Stimulated activated memory B cell treated with anti-CD40 and anti-IgM and Interleukin-4, amounts not matched to agents 10 μg/mL and 1 μg/mL and 100 μg/mL, for 72 hours (primary cell): Measurements from ENCODE around the gene RPRD1A.

Source experiments
- ATAC-seq: fragments of 150-1000 bp; cut with Tn5 transposase; 2 replicates; pipeline ENCODE4 v1.10.0; 2021
- H3K27ac Mint-ChIP-seq: one replicate; pipeline ENCODE4 v1.8.0; 2022; ENCODE audit warnings: mild to moderate bottlenecking, mixed read lengths
- H3K27me3 Mint-ChIP-seq: one replicate; pipeline ENCODE4 v1.8.0; 2022; ENCODE audit warnings: mixed read lengths
- H3K36me3 Mint-ChIP-seq: one replicate; pipeline ENCODE4 v1.8.0; 2022; ENCODE audit warnings: mixed read lengths
- H3K4me1 Mint-ChIP-seq: one replicate; pipeline ENCODE4 v1.8.0; 2022; ENCODE audit warnings: mixed read lengths
- H3K4me3 Mint-ChIP-seq: one replicate; pipeline ENCODE4 v1.8.0; 2022; ENCODE audit warnings: mild to moderate bottlenecking, moderate library complexity, mixed read lengths
- H3K9me3 Mint-ChIP-seq: one replicate; pipeline ENCODE4 v1.8.0; 2022; ENCODE audit warnings: mixed read lengths

Gene RPRD1A

DNA sequence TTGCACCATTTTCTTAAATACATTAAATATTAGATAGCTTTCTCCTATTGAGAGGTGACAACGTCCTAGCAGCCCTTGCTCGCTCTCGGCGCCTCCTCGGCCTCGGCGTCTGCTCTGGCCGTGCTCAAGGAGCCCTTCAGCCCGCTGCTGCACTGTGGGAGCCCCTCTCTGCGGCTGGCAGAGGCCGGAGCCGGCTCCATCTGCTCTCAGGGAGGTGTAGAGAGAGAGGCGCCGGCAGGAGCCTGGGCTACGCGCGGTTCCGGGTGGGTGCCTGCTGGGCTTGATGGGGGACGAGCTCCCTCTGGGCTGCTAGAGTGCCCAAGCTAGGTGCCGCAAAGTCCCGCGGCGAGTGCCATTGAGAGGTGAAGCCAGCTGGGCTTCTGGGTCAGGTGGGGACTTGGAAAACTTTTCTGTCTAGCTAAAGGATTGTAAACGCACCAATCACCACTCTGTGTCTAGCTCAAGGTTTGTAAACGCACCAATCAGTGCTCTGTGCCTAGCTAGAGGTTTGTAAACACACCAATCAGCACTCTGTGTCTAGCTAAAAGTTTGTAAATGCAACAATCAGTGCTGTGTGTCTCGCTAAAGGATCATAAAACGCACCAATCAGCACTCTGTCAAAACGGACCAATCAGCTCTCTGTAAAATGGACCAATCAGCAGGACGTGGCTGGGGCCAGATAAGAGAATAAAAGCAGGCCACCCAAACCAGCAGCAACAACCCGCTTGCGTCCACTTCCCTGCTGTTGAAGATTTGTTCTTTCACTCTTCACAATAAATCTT is 3.1 kb downstream of the RPRD1A start:
- peaks cover 2% of the 10 kb centered on the region for H3K9me3 Mint-ChIP-seq
- peaks cover 6% of the 10 kb centered on the region for H3K36me3 Mint-ChIP-seq
- no peak for ATAC-seq
- H3K27me3 Mint-ChIP-seq: no peaks in the 10 kb centered on the region
- H3K4me1 Mint-ChIP-seq: peaks cover 63% of the 10 kb centered on the region
- H3K4me3 Mint-ChIP-seq: no peak overlapping the region
- H3K27ac Mint-ChIP-seq: no peak overlapping the region

DNA sequence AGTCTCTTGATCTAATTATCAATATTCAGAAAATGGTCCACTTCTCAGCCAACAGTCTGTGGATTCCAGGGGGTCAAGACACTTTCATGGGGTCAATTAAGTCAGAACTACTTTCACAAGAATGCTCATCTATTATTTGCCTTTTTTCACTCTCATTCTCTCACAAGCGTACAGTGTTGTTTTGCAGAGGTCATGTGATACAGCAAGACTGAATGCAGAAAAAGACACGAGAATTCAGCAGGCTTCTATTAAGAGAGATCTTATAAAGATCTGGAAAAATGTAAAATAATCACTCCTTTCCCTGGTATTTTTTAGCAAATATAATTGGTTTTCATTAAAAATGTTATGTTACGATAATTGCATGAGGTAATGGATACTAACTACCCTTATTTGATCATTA is 8.7 kb downstream of the RPRD1A start:
- Mint-ChIP-seq H3K27me3 (no peaks in the 10 kb centered on the region), H3K4me3 (no peak overlapping the region), H3K36me3 (peaks cover 12% of the 10 kb centered on the region), H3K4me1 (peaks cover 51% of the 10 kb centered on the region), H3K27ac (no peak overlapping the region), H3K9me3 (no peaks in the 10 kb centered on the region)
- ATAC-seq: no peak

DNA sequence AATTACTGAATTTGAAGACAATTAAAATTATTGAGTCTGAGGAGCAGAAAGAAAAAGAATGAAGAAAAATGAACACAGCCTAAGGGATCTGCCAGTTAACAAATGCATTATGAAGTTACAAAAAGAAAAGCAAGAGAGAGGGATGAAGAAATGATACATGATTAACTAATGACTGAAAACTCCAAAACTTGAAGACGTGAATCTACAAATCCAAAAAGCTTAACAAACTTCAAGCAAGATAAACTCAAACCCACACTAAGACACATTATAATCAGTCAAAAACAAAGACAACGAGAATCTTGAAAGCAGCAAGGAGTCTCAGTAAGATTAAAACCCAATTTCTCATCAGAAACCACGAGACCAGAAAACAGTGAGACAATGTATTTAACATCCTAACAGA is 15.6 kb downstream of the RPRD1A start:
- H3K4me3 Mint-ChIP-seq: no peak overlapping the region
- peaks cover 46% of the 10 kb centered on the region for H3K36me3 Mint-ChIP-seq
- H3K27me3 Mint-ChIP-seq: no peaks in the 10 kb centered on the region
- H3K4me1 Mint-ChIP-seq: peaks cover 55% of the 10 kb centered on the region
- ATAC-seq: no peak
- H3K9me3 Mint-ChIP-seq: no peaks in the 10 kb centered on the region
- H3K27ac Mint-ChIP-seq: no peak overlapping the region

DNA sequence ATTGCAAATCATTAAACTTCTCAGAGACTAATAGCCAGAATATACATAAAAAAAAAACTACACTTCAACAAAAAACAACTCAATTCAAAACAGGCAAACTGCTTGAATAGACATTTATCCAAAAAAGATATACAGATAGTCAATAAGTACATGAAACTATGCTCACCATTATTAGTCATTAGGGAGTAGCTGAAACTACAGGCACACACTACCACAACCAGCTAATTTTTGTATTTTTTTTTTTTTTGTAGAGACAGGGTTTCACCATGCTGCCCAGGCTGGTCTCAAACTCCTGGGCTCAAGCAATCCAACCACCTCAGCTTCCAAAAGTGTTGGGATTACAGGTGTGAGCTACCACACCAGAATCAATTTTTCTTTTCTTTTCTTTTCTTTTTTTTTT is 16.9 kb downstream of the RPRD1A start:
- H3K27me3 Mint-ChIP-seq: no peaks in the 10 kb centered on the region

DNA sequence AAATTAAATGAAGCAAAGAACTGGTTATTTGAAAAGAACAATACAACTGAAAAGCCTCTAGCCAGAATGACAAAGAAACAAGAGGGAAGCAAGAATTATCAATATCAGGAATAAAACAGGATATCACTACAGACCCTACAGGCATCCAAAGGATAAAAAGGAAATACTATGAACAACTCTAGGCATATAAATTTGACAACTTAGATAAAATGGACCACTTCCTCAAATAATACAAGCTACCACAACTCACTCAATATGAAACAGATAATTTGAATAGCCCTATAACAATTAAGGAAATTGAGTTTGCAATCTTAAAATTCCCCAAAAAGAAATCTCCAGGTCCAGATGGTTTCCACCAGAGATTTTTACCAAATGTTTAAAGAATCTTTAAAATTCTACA is 19.8 kb downstream of the RPRD1A start:
- Mint-ChIP-seq H3K27me3 (no peaks in the 10 kb centered on the region), H3K4me1 (peaks cover 64% of the 10 kb centered on the region), H3K4me3 (no peak overlapping the region), H3K9me3 (no peaks in the 10 kb centered on the region), H3K36me3 (peaks cover 27% of the 10 kb centered on the region), H3K27ac (no peak overlapping the region)
- no peak for ATAC-seq

More for the DNA sequence above, 16.9 kb downstream of the RPRD1A start:
- ATAC-seq: no peak
- Mint-ChIP-seq H3K4me1 (peaks cover 68% of the 10 kb centered on the region), H3K9me3 (no peaks in the 10 kb centered on the region), H3K27ac (no peak overlapping the region), H3K4me3 (no peak overlapping the region), H3K36me3 (peaks cover 46% of the 10 kb centered on the region)

DNA sequence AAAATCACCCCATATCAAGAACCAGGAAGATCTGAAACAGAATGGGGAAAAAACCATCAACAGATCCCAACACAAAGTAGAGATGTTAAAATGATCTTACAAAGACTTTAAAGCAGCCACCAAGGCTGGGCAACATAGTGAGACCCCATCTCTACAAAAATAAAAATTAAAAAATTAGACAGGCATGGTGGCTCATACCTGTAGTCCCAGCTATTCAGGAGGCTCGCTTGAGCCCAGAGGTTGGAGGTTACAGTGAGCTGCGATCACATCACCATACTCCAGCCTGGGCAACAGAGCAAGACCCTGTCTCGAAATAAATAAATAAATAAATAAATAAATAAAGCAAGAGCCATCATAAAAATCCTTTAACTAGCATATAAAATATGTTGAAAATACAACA is 20.5 kb downstream of the RPRD1A start:
- Mint-ChIP-seq H3K27me3 (no peaks in the 10 kb centered on the region), H3K9me3 (no peaks in the 10 kb centered on the region), H3K4me3 (no peak overlapping the region), H3K4me1 (peaks cover 69% of the 10 kb centered on the region), H3K27ac (no peak overlapping the region), H3K36me3 (peaks cover 22% of the 10 kb centered on the region)
- ATAC-seq: no peak

DNA sequence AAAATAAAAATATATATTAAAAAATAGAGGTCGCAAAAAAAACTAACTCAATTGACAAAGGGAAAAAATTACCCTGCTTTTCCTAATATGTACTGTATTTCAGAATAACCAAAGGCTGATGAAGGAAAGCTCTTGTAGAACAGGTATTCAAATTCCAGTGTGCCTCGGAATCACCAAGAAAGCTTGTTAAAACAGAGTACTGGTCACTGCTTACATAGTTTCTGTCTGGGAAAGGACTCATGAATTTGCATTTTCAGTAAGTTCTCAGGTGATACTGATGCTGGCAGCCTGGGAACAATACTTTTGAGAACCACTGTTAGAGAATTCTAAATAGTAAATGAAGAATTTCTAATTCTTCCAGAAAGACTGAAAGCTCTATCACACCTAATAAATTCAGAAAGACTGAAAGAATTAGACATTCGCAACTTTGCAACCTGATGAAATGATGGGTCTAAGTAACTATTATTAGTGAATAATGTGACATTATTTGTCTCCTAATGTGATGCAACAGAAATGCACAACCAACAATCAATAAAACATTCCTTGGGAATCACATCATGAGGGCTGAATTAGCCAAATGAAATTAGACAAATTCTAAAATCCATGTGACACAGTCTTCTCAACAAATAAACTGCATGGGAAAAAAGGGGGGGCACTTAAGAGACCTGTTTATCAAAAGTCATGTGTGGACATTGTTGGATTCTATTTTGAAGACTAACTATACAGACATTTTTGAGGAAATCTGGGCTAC is 21.9 kb downstream of the RPRD1A start:
- H3K27me3 Mint-ChIP-seq: no peaks in the 10 kb centered on the region
- H3K9me3 Mint-ChIP-seq: no peaks in the 10 kb centered on the region
- no peak overlapping the region for H3K4me3 Mint-ChIP-seq
- H3K4me1 Mint-ChIP-seq: peaks cover 65% of the 10 kb centered on the region
- ATAC-seq: no peak
- no peak overlapping the region for H3K27ac Mint-ChIP-seq
- peaks cover 21% of the 10 kb centered on the region for H3K36me3 Mint-ChIP-seq

DNA sequence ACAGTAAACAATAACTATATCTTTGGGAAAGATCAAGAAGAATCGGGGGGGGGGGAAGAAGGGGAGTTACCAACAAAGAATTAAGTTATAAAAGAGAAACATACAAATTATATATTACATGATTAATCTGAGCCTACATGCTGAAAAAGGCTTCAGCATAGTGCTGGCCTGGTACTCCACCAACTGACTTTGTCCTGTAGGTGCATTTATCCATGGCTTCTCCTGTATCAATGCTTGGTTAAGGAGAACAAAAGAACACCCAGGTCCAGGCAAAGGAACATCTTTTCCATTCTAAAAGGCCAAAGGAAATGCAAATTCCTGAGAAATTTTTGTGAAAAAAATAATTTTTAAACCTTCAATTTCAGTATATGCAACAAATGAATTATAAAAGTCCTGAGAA is 24.2 kb downstream of the RPRD1A start:
- no peaks in the 10 kb centered on the region for H3K27me3 Mint-ChIP-seq
- no peak overlapping the region for H3K4me3 Mint-ChIP-seq
- H3K27ac Mint-ChIP-seq: no peak overlapping the region
- H3K36me3 Mint-ChIP-seq: peaks cover 38% of the 10 kb centered on the region
- H3K9me3 Mint-ChIP-seq: peaks cover 2% of the 10 kb centered on the region
- H3K4me1 Mint-ChIP-seq: peaks cover 56% of the 10 kb centered on the region
- ATAC-seq: no peak

DNA sequence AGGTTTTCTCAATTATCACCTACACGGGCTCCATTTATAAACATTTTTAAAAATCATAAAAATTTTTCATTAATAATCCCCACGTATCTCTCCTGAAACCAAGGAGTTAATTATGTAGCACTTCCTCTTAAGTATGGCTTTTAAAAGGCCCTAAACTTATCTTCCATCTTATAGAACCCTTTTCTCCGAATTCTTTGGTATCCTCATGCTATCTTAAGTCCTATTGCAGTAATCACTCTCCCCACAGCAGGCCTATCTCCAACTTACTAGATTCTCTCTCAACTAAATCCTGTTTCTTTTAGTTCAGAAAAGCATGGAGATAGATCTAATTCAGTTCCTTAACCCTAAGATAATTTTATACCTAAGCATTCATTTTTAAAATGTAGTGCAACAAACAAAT is 26.2 kb downstream of the RPRD1A start:
- H3K4me1 Mint-ChIP-seq: peaks cover 41% of the 10 kb centered on the region
- H3K36me3 Mint-ChIP-seq: peaks cover 45% of the 10 kb centered on the region
- ATAC-seq: no peak
- H3K27ac Mint-ChIP-seq: no peak overlapping the region
- H3K4me3 Mint-ChIP-seq: no peak overlapping the region
- no peaks in the 10 kb centered on the region for H3K27me3 Mint-ChIP-seq
- peaks cover 8% of the 10 kb centered on the region for H3K9me3 Mint-ChIP-seq

DNA sequence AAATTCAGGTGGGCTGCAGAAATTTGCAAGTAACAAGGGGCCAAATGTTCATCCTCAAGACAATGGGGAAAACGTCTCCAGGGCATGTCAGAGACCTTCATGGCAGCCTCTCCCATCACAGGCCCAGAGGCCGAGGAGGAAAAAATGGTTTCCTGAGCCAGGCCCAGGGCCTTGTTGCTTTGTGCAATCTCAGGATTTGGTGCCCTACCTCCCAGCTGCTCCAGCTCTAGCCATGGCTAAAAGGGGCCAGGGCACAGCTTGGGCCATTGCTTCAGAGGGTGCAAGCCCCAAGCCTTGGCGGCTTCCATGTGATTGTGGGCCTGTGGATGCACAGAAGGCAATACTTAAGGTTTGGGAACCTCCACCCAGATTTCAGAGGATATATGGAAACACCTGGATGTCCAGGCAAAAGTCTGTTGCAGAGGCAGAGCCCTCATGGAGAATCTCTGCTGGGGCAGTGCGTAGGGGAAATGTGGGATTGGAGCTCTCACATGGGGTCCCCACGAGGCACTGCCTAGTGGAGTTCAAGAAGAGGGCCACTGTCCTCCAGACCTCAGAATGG is 29.2 kb downstream of the RPRD1A start:
- H3K4me1 Mint-ChIP-seq: peaks cover 43% of the 10 kb centered on the region
- no peaks in the 10 kb centered on the region for H3K27me3 Mint-ChIP-seq
- H3K36me3 Mint-ChIP-seq: peaks cover 51% of the 10 kb centered on the region
- no peak overlapping the region for H3K4me3 Mint-ChIP-seq
- H3K27ac Mint-ChIP-seq: no peak overlapping the region
- H3K9me3 Mint-ChIP-seq: peaks cover 8% of the 10 kb centered on the region
- ATAC-seq: no peak

DNA sequence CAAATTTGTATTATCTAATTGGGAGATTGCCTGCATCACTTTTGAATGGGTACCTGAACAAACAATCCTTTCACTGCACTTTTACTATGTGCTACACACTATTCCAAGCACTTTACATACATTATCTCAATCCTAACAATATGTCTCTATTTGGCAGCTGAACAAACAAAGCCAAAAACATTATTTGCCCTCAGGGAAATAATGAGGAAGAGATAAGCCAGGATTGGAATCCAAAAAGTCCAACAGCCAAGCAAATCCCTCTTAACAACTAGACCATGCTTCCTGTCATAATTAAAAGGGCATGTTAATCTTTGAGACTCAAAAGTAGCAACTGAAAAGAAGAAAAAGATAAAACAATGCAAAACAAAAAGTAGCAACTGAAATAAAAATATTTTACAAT is 32.1 kb downstream of the RPRD1A start:
- Mint-ChIP-seq H3K9me3 (peaks cover 8% of the 10 kb centered on the region), H3K27ac (no peak overlapping the region), H3K36me3 (peaks cover 52% of the 10 kb centered on the region), H3K27me3 (no peaks in the 10 kb centered on the region), H3K4me1 (peaks cover 36% of the 10 kb centered on the region), H3K4me3 (no peak overlapping the region)
- no peak for ATAC-seq

DNA sequence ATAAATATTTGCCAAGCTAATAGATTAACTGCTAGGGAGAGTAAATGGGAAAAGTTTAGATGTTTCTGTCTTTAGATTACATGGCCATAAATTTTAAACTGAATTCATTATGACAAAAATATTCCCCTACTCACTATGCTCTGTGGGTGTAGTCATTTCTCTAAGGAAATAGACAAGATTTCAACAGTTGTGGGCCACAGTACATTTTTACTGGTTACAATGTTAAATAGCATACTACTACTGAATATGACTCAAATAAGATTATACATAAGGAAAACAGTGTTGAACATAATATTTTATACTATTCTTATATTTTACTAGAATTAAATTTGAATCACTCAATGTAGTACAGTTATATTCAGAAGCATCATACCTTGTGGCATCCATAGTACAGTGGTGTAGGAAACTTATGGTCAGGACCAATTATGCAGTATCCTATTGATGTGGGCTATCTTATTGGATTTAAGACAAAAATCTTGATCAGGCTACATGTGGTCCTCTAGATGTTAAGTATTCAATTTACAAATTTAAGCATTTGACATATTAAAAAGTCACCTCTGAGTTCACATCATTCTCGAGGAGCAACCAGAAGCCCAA is 33.0 kb downstream of the RPRD1A start:
- Mint-ChIP-seq H3K4me1 (peaks cover 36% of the 10 kb centered on the region), H3K27me3 (no peaks in the 10 kb centered on the region), H3K4me3 (no peak overlapping the region), H3K36me3 (peaks cover 43% of the 10 kb centered on the region), H3K27ac (no peak overlapping the region), H3K9me3 (peaks cover 6% of the 10 kb centered on the region)
- ATAC-seq: no peak

DNA sequence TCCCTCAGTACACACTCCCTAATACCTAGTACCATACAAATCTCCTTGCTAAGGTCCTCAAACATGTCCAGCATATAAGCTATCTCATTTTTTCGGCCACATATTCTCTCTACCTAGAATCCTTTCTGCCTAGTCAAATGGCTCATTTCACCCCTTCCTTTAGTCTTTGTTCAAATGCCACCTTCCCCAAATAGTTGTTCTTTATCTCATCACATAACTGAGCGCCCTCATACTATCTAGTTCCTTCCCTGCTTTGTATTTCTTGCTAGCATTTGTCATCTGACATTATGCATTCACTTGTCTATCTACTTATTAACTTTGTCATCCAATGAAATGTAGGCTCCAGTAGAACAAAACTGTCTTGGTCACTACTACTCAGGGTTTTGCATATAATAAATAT is 35.5 kb downstream of the RPRD1A start:
- Mint-ChIP-seq H3K4me1 (peaks cover 36% of the 10 kb centered on the region), H3K36me3 (peaks cover 31% of the 10 kb centered on the region), H3K4me3 (peak overlapping the region; percentile 40), H3K9me3 (no peaks in the 10 kb centered on the region), H3K27ac (peak overlapping the region; percentile 61), H3K27me3 (no peaks in the 10 kb centered on the region)
- ATAC-seq: no peak

DNA sequence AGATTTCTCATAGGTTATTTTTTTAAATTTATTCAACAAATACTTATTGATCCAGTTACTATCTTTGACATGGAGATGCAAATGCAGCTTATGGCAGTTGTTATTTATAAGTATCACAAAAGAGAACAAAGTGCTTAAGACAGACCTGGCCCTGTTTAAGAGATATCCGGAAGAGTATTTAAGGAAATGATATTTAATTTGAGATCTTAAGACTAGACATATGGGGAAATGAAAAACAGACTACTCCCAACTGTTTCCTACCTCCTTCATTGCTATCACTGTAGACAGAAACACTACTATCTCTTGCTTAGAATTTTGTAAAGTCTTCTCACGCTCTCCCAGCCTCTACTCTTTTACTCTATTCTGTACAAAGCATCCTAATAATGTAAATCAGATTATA is 36.0 kb downstream of the RPRD1A start:
- Mint-ChIP-seq H3K36me3 (peaks cover 31% of the 10 kb centered on the region), H3K27me3 (no peaks in the 10 kb centered on the region), H3K4me1 (peaks cover 36% of the 10 kb centered on the region), H3K4me3 (peak overlapping the region; percentile 40), H3K9me3 (no peaks in the 10 kb centered on the region), H3K27ac (peak overlapping the region; percentile 61)
- ATAC-seq: peak; percentile 63

DNA sequence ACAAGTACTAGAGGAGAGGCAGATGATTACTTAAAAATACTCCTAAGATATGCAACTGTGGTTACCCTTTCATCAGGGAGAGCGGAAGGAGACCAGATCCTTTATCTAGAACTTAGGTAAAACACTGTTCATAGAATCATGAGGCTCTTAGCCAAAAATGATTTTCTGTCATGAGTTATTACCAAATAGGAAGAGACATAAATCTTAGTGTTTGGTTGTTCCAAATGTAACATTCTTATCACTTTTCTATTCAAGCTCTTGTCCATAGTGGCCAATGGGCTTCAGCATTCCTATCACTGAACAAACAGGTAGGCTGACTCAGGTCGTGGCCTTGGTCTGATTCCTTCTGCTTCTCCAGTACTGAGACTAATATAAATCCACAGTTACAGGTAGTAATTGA is 38.5 kb downstream of the RPRD1A start:
- no peak for ATAC-seq
- Mint-ChIP-seq H3K4me1 (peaks cover 21% of the 10 kb centered on the region), H3K4me3 (no peak overlapping the region), H3K27ac (no peak overlapping the region), H3K27me3 (no peaks in the 10 kb centered on the region), H3K9me3 (no peaks in the 10 kb centered on the region), H3K36me3 (peaks cover 38% of the 10 kb centered on the region)
